ACHN (cell line): ENCODE data around the gene PPP1R15B.
A peak's percentile ranks its signal among the peaks of the same experiment; 100 is the strongest.
"Not testable (repeated sequence)": the region's sequence is repeated elsewhere in the genome, so short reads cannot be mapped to it uniquely, and the experiment has no call there.

ENCODE experiments used
- DNase-seq: peaks from one replicate; pipeline ENCODE4 v3.0.0-alpha.2; 2015
- in situ Hi-C: cut with HindIII; loops from 2 replicates; pipeline ENCODE4 v1.10.0; 2017; ENCODE audit warnings: low sequenced_read_pairs, low pct_ligation_motif_present, low pct_unique_long_range_greater_than_20kb

The PPP1R15B gene

DNA sequence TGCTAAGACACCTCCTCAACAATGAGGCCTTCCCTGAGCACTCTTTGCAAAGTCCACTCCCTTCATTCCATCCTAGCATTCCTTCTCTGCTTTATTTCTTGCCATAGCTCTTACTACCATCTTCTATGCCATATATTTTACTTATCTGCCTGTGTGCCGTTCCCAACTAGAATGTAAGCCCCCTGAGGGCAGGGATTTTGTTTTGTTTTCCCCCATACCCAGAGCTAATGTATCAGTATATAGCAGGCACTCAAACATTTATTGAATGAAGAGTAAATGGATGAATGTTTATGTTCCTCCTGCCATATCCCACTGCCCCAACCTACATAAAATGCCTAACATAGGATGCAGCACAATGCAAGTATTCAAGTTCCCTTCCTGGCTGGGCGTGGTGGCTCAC is 14.9 kb upstream of the PPP1R15B start:
- DNase-seq, result no peak
- in situ Hi-C loops, result no loop called here

DNA sequence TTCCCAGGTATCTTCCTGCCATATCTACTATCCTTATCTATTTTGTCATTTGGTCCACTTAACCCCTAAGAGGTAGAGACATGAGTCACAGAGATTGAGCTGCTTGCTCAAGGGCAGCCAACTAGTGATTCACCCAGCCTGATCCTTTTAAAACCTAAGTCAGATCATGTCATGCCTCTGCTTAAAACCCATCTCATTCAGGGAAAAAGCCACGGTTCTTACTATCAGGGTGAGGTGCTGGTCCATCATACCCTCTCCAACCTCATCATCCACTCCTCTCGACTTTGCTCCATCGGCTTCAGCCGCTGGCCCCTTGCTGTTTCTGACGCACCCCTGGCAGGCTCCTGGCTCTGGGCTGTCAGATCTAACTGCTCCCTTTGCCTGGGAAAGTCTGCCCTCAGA is 14.4 kb upstream of the PPP1R15B start:
- peak; percentile 83 for DNase-seq
- in situ Hi-C loops, result no loop called here

DNA sequence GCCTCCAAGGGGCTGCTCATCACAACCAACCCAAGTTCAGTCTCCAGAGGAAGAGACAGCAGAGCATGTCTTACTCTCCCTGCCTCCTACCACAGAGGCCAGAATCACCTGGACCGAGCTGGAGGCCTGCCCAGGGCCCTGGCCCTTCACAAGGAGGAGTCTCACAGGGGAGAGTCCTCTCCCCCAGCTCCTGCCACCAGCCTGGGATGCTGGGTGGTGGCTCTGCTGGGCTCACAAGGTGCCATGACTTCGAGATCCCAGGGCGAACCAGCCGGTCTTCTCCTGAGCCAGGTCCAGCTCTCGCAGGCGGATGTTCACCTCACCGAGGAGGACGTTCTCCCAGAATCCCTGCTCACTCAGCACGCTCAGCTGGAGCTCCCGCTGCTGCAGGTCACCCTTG is 13.0 kb upstream of the PPP1R15B start:
- in situ Hi-C loops, result no loop called here
- no peak for DNase-seq

DNA sequence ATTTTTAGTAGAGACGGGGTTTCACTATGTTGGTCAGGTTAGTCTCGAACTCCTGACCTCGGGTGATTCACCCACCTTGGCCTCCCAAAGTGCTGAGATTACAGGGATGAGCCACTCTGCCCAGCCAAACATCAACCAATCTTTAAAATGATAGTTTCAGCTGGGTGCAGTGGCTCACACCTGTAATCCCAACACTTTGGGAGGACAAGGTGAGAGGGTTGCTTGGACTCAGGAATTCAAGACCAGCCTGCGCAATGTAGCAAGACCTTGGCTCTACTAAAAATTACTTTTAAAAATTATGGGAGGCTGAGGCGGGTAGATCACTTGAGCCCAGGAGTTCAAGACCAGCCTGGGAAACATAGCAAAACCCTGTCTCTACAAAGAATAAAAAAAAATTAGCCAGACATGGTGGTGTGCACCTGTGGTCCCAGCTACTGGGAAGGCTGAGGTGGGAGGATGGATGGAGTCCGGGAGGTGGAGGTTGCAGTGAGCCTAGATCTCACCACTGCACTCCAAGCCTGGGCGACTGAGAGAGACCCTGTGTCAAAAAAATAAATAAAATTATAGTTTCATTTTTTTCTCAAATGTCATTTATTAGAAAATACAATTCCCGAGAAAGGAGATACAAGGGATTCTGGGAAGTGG is 10.6 kb upstream of the PPP1R15B start:
- DNase-seq, in situ Hi-C loops: not testable (repeated sequence)

DNA sequence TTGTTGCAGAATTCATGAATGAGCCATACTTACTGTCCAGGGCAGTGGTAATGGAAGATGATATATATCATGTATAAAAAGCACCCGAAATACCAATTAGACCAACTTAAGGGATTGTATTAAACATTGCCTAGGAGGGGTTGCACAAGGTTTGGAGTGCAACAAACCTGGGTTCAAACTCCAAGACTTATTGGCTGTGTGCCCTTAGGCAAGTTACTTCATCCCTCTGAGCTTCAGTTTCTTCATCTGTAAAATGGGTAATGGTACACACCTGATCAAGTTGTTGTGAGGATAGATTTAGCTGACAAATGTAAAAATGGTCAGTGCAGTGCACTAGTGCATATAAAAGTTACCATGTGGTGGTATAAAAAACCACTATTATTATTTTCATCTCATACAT is 9.8 kb upstream of the PPP1R15B start:
- DNase-seq, result no peak
- in situ Hi-C loops, result no loop called here

DNA sequence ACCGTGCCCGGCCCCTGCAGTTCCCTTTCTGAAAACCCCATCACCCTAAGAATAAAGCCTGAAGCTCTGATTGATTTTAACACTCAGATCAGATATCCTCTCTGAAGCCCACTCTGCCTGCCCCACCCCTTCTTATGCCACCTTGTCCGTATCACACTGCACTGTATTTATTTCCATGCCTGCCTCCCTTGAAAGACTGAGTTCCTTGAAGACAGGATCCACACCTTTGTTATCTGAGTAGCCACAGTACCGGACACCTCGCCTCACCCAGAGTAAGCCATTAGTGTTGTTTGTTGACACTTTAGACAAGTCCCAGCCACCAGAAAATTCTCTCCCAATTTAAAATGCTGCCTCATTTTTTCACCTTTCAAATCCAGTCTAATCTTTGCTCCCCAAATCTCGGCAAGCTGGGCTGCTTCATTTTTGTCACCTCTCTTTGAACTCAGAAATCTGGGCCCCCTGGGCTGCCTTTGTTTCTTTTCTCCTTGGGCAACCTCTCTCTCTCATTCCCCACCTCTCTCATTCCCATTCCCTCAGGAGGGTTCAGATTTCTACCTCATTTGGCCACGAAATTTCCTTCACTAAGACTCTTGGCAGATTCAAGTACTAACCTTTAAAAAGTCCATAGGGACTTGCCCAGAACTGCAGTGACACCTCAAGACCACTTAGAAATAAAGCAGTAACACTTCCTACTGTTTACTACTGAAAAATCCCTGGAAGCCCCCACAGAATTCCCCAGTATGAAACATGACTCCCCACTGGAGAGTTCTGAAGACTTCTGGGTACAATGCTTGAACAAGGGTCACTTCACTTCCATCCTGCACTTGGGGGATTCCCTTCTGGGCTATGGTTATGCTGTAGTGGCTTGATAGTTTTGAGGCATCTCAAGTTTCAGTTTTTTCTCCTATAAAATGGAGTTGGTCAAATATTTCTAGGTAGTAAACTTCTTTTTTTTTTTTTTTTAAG is 8.7 kb upstream of the PPP1R15B start:
- no peak for DNase-seq
- in situ Hi-C loops, result no loop called here

DNA sequence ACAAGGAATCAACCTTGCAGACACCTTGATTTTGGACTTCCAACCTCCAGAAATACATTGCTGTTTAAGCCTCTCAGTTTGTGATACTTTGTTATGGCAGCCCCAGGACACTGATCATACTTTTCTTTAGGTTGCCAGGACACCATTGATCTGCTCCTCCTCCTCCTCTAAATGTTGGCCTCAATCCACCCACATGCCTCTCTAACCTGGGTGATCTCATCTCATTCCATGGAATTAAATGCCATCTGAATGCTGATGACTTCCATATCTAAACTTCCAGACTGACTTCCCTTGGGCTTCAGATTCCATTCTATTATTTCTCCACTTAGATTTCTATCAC is 7.4 kb upstream of the PPP1R15B start:
- in situ Hi-C loops, result no loop called here
- DNase-seq, result peak; percentile 58

DNA sequence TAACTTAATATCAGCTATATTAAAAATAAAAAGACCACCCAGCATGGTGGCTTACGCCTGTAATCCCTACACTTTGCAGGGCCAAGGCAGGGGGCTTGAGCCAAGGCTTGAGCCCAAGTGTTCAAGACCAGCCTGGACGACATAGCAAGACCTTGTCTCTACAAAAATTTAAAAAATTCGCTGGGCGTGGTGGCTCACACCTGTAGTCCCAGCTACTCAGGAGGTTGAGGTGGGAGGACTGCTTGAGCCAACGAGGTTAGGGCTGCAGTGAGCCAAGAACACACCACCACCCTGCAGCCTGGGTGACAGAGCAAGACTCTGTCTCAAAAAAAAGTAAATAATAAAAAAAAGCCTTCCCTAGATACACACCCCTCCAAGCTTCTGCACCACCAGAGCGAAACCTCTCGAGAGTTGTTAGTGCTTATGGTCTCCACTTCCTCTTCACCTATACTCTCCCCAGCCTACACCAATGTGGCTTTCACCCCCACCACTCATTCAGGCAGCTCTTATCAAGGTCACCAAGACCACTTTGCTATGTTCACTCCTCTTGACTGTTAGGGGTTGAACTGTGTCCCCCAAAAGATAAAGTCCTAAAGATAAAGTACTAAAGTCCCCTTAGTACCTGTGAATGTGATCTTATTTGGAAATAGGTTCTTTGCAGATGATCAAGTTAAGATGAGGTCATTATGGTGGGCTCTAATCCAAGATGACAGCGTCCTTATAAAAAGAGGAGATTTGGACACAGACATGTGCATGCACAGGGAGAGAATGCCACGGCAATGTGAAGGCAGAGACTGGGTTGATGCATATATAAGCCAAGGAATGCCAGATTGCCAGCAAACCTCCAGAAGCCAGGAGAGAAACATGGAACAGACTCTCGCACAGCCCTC is 6.8 kb upstream of the PPP1R15B start:
- DNase-seq, result no peak
- in situ Hi-C loops, result no loop called here

DNA sequence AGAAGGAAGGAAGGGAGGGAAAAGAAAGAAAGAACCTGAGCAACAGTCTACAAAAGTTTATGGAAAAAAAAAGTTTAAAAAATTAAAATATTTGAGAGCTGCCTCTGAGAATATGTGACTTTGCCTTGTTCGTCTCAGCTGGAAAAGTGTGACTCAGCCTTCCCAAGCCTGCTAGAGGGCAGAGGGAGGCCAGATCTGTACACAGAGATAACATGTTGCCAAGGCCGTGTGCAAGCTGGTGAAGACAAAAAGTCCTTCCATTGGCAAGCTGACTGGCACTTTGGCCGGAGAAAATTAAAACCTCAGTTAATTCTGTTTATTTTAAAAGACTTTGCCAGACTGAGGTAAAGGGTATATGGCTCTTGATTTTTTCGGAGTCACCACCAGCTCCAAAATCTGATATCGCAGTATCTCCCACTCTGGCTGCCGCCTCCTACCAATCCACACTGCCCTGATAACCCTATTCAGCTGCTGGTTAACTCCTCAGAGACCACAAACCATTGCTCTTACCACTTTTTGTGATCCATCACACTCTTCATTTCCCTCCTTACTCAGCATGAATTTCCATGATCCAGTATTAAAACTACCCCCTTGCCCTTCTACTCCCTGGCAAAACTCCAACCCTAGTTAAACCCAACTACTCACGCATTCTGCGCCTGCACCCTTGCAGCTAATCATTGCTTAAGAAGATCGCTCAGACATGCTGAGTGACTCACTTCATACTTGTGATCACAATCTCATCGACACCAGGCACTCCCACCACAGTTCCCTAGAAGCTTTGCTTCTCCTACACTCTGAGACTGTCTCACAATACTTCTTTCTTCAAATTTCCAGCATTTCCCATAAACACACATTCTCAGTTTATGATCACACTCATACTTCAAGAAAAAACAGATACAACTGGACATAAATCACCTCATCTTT is 5.7 kb upstream of the PPP1R15B start:
- in situ Hi-C loops, result no loop called here
- peak; percentile 99 for DNase-seq

DNA sequence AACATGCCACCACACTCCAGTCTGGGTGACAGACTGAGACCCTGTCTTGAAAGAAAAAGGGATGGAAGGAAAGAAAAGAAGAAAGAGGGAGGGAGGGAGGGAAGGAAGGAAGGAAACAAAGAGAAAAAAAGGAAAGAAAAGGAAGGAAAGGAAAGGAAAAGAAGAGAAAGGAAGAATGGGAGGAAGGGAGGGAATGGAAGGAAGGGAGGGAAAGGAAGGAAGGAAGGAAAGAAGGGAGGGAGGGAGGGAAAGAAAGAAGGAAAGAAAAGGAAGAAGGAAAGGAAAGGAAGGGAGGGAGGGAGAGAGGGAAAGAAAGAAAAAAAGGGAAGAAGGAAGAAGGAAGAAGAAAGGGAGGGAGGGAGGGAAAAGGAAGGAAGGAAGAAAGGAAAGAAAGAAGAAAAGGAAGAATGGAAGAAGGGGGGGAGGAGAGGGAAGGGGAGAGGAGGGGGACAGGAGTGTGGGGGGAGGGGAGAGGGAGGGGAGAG is 5.0 kb upstream of the PPP1R15B start:
- in situ Hi-C loops, result no loop called here
- DNase-seq, result no peak

DNA sequence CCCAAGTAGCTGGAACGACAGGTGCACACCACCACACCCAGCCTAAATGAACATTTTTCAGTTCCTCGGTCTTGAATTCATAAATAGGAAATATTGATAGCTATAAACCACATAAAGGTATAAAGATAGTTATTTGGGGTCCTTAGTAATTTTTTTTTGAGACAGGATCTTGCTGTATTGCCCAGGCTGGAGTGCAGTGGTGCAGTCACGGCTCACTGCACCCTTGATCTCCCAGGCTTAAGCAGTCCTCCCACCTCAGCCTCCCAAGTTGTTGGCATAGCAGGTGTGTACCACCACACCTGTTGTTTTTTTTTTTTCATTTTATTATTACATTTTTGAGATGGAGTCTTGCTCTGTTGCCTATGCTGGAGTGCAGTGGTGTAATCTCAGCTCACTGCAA is 3.7 kb upstream of the PPP1R15B start:
- DNase-seq, result no peak

DNA sequence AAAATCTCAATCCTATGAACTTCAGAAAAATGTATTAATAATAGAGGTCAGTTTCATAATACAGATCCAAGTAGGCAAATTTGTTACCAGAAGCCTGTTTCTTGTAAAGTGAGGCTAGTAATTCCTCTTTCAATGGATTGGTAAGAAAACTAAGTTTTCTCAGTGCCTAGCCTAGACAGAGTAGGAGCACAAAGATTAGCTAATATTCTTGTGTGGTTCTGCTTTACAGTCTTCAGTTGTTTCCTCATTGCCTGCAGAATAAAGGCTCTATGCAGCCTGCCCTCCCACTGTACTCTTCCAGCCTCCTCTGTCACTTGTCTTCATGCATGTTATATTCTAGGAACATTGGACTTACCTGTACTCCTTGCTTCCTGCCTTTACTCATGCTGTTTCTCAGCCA is 2.4 kb upstream of the PPP1R15B start:
- DNase-seq, result no peak

More for the DNA sequence above, 3.7 kb upstream of the PPP1R15B start:
- in situ Hi-C loops, result no loop called here

DNA sequence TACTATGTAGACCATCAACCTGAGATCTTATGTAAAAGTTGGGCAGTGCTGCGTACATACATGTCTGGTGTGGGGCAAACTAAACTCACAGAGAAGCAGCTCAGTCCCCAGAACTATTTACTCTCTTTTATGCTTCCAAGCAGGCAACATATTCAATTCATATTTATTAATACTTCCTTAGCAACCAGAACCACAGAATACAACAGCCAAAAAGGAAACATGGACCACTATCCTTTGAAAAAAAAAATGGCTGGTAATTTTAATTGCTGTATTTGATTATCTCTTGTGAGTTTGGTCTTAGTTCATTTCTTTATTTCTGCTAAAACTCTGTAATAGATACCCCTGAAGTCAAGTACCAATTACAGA is 1.5 kb upstream of the PPP1R15B start:
- in situ Hi-C loops, result no loop called here
- DNase-seq, result no peak

More for the DNA sequence above, 2.4 kb upstream of the PPP1R15B start:
- in situ Hi-C loops, result no loop called here

DNA sequence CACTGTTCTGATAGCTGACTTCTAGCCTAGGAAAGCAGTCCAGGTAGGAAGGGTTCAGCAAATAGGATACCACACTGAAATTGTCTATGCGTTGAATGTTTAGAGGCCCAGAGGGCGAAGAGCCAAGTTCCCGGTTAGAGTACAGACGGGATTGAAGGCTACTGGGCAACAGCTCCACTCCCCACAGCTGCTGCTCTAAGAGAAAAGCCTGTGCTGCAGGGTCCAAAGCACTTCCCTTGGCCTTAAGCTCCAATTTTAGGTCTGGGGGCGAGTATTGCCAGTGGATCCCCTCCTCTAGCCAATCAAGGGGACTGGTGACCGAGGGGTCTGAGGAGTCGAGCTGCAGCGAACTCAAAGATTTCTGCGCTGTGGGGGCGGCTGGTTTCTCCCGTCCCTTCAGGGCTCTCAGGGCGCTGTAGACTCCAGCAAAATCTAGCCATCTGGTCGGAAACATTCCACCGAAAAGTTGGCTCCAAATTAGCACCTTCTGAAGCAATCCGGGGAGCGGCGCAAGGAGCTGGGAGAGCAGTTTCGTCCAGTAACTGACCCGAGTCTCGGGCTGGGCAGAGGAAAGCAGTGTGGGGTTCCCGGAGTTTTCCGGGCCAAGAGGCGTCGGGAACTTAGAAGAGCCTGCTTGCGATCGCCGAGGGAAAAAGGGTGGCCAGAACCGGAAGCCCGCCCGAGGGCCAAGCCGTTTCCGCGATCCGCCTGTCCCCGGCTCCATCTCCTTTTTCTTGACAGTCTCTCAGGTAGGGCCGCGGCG is 748 bp downstream of the PPP1R15B start:
- DNase-seq, result peak; percentile 45
- in situ Hi-C loops, result no loop called here

DNA sequence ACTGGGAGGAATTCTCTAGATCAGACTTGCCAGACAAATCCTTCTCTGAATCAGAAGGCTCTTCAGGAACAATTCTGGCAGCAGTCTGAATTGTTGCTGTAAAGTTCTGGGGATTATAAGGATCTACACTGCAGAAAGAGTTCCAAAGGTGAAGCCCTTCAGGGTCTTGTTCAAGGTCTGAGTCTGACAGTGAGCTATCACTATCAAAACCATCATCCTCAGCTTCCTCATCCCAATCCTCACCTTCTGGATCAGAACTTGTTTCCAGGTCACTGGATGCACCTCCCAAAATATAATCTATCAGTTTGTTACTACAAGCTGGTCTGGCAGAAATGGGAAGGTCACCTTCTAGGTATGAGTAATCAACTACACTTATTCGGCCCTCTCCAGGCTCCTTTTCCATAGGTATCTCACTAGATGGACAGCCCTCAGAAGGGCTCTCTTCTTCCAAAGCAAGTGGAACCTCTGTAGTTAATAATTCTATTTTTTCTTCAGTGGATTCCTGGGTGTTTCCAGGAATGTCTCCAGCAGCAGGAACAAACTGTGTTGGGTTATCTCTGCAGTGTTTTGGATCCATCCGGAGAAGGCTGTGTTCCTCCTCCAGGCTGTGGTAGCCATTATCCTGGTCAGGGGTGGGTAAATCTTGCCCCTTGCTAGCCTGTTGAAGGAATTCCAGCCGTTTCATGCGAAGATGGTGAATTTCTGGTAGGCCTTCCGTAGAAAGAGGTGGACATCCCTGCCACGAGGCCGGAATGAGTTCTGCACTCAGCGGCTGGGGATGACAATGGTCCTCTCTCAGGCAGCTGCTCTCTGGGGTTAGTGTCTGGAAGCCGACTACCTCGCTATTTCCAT is 1.6 kb downstream of the PPP1R15B start:
- in situ Hi-C loops, result no loop called here
- no peak for DNase-seq

DNA sequence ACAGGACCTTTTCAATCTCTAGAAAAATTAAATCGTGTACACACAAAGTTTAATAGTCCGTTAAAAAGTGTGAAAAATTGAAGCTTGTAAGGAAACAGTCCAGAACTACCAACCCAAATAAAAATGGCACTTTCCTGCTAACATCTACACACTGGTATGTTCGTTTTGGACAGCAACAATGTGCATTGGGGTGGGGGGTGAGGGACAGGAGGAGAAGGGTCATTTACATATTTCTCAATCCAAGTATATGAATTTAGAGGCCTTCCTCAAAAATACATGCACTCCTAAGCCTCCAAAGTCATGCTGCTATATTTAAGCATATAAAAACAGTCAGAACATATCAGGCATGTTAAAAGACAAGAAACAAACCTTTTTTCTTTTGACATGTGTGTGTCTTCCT is 2.5 kb downstream of the PPP1R15B start:
- in situ Hi-C loops, result no loop called here
- no peak for DNase-seq

DNA sequence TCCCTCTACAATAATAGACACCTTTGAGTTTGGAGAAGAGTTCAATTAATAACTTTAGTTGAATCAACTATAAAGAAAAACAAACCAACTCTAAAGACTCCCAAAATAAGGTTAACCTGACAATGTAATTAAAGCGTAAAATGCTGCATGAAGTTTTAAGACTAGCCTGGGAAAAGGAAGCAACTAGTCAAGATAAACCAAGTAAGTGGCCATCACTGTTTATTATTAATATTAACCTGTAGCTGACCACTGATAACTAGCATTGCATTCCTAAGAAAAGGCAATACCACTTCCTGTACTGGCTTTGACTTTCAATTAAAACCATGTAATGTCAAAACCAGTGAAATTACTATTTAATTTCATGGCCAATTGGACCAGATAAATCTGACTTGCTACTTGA is 3.0 kb downstream of the PPP1R15B start:
- no peak for DNase-seq
- in situ Hi-C loops, result no loop called here
